ENCODE results near the gene RAMP2. TPM values are rescaled to one million over a fixed set of nuclear protein-coding genes. Genes with fewer than 3 reads are reported as not detected.

Gene RAMP2
- total RNA-seq, 4 donors from 2014 or later, result 51.3 to 90.6 (median 68.1) TPM

DNA sequence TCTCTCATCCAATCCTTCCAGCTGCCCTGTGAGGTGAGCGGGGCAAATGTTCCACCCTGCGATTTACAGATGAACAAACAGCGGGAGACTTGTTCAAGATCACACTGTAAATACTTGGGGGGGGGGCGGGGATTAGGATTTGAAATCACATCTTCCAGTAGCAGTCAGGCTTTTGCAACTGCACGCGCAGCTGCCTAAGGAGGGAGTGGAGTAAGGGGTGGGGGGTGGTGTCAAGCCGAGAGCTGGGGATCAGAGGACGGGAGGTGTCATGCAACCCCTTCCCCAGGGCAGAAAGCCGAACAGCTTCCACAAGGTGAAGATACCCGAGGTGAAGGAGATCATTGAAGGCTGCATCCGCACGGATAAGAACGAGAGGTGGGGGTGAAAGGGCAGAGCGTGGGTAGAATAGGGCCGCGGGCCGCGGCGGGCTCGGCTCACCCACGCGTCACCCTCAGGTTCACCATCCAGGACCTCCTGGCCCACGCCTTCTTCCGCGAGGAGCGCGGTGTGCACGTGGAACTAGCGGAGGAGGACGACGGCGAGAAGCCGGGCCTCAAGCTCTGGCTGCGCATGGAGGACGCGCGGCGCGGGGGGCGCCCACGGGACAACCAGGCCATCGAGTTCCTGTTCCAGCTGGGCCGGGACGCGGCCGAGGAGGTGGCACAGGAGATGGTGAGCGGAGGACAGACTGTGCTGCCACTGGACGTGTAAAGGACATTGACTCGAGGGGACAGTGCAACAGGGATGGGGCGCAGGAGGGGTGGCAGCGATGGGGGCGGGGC is 24.0 kb downstream of the RAMP2 start:
- ATAC-seq (ENCODE audit: low FRiP score) (no peak), DNase-seq (ENCODE audit: low spot score) (no peak)
- TF ChIP-seq, protein P1, sequence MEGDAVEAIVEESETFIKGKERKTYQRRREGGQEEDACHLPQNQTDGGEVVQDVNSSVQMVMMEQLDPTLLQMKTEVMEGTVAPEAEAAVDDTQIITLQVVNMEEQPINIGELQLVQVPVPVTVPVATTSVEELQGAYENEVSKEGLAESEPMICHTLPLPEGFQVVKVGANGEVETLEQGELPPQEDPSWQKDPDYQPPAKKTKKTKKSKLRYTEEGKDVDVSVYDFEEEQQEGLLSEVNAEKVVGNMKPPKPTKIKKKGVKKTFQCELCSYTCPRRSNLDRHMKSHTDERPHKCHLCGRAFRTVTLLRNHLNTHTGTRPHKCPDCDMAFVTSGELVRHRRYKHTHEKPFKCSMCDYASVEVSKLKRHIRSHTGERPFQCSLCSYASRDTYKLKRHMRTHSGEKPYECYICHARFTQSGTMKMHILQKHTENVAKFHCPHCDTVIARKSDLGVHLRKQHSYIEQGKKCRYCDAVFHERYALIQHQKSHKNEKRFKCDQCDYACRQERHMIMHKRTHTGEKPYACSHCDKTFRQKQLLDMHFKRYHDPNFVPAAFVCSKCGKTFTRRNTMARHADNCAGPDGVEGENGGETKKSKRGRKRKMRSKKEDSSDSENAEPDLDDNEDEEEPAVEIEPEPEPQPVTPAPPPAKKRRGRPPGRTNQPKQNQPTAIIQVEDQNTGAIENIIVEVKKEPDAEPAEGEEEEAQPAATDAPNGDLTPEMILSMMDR (IDR thresholded peaks at IDR 0.05), result no peak

GRCh38 chr17:42787266-42787665 is 26.2 kb downstream of the RAMP2 start:
- no peak for ATAC-seq (ENCODE audit: low FRiP score)

DNA sequence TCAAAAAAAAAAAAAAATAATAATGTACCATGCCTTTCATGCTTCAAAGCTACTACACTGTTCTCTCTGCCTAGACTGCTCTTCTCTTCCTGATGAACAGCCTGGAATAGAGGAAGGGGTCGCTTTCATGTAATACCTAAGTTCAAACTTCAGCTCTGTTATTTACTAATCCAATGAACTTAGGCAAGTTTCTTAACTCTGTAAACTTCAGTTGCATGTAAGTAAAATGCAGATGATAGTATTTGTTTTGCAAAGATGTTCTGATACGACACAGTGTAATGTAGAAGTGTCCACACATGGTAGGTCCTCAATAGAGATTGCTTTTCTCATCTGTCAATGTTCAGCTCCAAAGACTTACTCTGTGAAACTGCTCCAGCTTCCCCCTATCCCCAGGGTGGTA is 30.9 kb downstream of the RAMP2 start:
- TF ChIP-seq, protein P1 (IDR thresholded peaks at IDR 0.05), result no peak
- no peak for ATAC-seq (ENCODE audit: low FRiP score)
- no peak for DNase-seq (ENCODE audit: low spot score)

More at GRCh38 chr17:42787266-42787665, 26.2 kb downstream of the RAMP2 start:
- TF ChIP-seq, protein P1 (IDR thresholded peaks at IDR 0.05), result no peak
- DNase-seq (ENCODE audit: low spot score), result no peak

GRCh38 chr17:42792545-42792944 is 31.5 kb downstream of the RAMP2 start:
- ATAC-seq (ENCODE audit: low FRiP score) (no peak), DNase-seq (ENCODE audit: low spot score) (no peak)
- TF ChIP-seq, protein P1 (IDR thresholded peaks at IDR 0.05), result no peak

DNA sequence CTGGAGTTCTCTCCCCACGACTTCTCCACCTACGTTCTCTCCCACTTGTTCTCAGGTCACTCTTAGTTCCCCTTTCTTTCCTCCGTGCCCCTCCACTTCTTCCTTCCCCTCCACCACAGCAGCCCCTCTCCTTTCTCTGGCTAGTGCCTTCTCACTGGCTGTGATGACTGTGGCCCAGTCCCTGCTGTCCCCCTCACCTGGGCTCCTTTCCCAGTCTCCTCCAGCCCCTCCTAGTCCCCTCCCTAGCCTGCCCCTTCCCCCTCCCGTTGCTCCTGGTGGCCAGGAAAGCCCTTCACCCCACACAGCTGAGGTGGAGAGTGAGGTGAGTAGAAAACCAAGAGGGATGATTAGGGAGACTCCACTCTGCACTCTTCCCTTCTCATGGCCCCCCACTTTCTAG is 34.0 kb downstream of the RAMP2 start:
- ATAC-seq (ENCODE audit: low FRiP score) (no peak), DNase-seq (ENCODE audit: low spot score) (no peak)
- TF ChIP-seq, protein P1 (IDR thresholded peaks at IDR 0.05), result no peak

- TF ChIP-seq, protein P1 (IDR thresholded peaks at IDR 0.05), result no peak
- DNase-seq (ENCODE audit: low spot score) (no peak), ATAC-seq (ENCODE audit: low FRiP score) (no peak)
Measured at GRCh38 chr17:42795465-42795864, 34.4 kb downstream of the RAMP2 start.

All from omental fat pad (tissue), 4 donors.